A549 treated with AZD9567 at 1 μM for 4 hours (cell line): Measurements from ENCODE around the gene C19orf67. TPM values are rescaled to one million over a fixed set of nuclear protein-coding genes. Genes with fewer than 3 reads are reported as not detected.

ENCODE experiments used
- total RNA-seq: library from RNA; stranded (reverse); fragments of 200-300 nt; extraction: Qiagen RNA extraction; gene quantifications from 5 replicates; pipeline ENCODE4 v1.2.3, GENCODE V29; 2022; ENCODE audit not compliant: insufficient read depth

The C19orf67 gene
- not detected in 5 replicates for total RNA-seq

DNA sequence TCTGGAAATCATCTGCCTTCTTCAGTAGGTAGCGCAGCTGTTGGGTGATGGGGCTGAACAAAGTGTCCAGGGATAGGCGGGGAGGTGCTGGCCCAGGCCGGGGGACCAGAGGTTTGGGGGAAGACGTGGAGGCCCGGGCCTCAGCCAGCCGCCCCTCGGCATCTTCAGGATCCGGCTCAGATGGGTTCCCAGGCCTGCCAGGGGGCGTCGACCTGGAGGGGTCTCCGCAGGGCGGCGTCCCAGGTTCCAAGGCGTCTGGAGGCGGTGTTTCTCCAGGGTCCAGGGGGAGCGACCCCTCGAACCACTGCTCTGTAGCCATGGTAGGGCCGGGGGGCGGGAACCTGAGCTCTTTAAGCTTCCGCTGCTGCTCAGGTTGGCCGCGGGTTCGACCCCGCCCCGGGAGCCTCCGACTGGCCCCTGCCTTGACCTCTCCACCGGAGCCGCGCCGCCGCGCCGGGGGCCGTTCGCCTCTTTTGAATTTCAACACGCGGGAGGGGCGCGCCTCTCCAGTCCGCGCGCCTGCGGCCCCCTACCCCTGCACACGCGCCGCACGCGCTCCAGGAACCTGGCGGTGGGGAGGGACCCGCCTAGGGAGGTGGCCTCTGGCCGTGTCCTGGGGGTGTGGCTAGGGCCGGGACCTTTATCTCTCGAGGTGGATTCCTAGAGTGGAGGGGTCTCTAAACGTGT lies at the start of gene C19orf67:
Gene C19orf67, minus strand, starts transcription at position 475 of the 687 bp plus-strand sequence. Its CDS starts 156 bp downstream, at position 319.

DNA sequence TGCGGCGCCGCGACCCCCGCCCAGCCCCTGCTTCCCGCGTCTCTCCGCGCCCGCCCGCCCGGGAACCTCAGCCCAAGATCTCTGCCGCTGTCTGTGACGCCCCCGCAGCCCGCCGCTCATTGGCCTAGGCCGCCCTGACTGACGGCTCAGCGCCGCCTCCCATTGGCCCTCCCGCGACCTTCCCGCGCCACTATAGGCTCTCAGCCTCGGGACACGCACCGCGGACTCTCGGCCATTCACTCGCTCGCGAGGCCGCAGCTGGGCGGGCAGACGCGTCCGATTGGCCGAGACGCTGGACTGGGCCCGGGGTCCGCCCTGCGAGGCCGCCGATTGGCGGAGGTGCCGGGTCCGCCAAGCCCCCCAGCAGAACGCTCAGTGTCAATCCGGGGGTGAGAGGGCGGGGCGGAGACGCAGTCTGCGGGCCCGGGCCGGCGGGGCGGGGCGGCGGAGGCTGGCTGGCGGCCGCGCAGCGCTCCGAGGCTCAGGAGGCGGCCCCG lies 32.1 kb upstream of the C19orf67 start, which contains the start of gene PRKACA:
Gene PRKACA, minus strand, starts transcription at position 95 of the 497 bp plus-strand sequence. CDS start 215 bp downstream, outside the sequence.

DNA sequence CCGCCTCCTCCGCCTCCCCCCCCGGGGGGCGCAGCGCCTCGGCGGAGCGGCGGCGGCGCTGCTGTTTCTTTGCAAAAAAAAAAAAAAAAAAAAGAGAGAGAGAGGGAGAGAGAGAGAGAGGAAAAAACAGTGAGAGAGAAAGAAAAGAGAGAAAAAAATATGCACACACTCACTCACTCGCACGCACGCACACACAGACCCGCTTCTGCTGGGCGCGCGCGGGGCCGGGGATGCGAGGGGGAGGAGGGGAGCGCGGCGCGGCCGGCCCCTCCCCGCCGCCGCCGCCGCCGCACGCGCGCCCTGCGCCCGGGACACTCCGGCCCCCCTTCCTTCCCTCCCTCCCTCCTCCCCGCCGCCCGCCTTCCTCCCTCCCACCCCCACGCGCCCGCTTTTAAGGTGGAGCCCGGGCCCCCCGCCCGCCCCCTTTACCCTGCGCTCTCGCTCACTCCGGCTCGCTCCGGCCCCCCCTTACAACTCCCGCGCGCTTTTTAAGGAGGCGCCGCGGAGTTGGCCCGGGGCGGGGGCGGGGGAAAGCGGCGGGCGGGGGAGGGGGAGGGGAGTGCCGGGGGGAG lies 5.0 kb upstream of the C19orf67 start, which contains the start of gene SAMD1:
Gene SAMD1, minus strand, starts transcription at position 243 of the 572 bp plus-strand sequence.

DNA sequence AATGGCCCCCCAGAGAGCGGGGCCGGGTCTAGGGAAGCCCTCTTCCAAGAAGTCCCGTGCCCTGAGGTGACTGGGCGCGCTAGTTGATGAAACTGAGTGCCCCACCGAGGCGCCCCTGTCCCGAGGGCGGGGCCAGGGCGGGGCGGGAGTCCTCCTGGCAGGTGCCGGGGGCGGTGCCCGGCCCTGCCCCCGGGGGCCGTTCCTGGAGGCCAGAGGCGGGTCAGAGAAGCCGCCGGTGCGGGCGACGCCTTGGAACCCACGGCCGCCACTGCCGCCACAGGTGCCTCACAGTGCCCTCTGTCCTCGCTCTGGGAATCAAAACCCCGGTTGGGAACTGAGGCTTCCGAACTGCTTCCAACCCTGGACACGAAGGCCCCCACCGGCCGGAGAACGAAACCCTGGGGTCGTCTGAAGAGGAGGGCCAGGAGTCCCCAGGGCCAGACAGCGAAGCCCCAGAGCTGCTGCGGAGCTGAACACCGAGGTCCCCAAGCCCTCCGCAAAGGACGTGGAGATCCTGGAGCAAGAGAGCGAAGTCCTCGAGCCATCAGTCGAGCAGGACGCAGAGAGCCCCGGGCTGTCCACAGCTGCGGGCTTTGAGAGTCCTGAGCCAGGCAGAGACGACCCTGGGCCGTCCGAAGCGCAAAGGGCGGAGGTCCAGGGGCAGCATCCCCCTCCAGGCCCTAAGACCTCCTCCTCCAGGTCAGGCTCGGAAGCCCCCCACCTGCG lies 12.9 kb downstream of the C19orf67 start, which contains the start of gene MISP3:
Gene MISP3, plus strand, starts transcription at position 252 of the 726 bp plus-strand sequence. CDS start 524 bp downstream, outside the sequence.

DNA sequence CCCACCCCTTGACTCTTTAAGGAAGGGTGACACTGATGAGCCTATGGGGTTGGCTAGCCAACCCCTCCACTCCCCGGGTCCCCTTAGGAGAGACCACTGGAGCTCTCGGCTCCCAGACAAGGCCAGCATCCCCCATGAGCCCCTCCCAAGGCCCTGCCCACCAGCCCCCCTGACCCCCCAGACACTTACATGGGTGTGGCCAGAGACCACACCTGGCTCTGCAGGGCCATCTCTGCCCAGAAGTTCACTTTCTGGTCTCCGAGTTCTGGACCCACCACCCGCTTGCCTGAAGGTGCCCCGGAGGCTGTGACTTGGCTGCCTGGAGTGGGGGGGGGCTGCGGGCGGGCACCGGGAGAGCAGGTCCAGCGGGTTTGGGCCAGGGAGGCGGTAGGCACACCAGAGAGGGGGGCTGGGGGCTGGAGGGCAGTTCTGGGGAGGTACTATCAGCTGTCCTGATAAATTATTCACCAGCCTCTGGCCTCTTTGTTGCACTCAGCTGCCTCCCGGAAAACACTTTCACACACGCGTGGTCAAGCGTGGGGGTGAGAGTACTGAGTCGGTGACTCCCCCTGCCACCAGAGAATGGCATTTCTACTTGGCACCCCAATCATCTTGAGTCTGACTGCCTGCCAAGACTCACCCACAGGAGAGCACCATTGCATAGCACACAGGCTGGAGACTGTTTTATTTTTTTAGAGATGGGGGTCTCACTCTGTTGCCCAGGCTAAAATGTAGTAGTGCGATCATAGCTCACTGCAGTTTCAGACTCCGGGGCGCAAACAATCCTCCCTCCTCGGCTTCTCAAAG lies 23.6 kb downstream of the C19orf67 start, which contains the start of gene PALM3:
Gene PALM3, minus strand, starts transcription at position 326 of the 807 bp plus-strand sequence. Its CDS starts 96 bp downstream, at position 230.

DNA sequence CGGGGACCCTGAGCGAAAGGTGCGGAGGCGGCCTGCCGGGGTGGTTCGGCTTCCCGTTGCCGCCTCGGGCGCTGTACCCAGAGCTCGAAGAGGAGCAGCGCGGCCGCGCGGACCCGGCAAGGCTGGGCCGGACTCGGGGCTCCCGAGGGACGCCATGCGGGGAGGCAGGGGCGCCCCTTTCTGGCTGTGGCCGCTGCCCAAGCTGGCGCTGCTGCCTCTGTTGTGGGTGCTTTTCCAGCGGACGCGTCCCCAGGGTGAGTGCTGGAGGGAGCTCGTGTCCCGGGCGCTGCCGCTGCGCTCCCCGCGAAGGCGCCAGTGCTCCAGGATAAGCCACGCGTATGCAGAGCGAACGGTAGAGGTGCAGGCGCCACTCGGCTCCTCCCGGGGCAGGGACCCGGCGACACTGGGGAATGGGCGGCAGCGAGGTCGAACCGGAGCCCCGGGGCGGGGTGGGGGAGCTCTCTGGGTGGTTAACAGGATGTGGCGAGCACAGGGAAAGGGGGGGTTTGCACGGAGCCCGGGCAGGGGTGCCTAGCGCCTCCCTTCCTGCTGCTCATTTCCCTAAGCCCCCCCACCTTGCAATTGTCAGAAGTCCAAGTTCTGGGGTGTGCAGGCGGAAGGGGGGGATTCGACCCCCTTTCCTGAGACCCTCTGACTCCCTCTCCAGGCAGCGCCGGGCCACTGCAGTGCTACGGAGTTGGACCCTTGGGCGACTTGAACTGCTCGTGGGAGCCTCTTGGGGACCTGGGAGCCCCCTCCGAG lies 53.7 kb downstream of the C19orf67 start, which contains the start of gene IL27RA:
Gene IL27RA, plus strand, starts transcription at position 44 of the 762 bp plus-strand sequence. Its CDS starts 111 bp downstream, at position 155.

Other genes starting within 250 kb of the C19orf67 start
- 2.3 to 3.1 TPM (median 2.5 TPM) in 4 of 5 replicates, not detected in the other for gene NANOS3, start 208.6 kb downstream of the C19orf67 start, total RNA-seq
- 0.08 to 0.55 TPM (median 0.37 TPM) in 4 of 5 replicates, not detected in the other for gene BRME1, start 179.7 kb downstream of the C19orf67 start, total RNA-seq
- 8.2 to 10.9 TPM (median 9.5 TPM) in 5 replicates for gene CC2D1A, start 179.6 kb downstream of the C19orf67 start, total RNA-seq
- 1.1 to 4.3 TPM (median 1.5 TPM) in 5 replicates for gene PODNL1, start 147.4 kb downstream of the C19orf67 start, total RNA-seq
- gene DCAF15, start 133.3 kb downstream of the C19orf67 start, total RNA-seq: 14.7 to 22.8 TPM (median 21.9 TPM) in 5 replicates
- gene RFX1, start 79.5 kb downstream of the C19orf67 start, total RNA-seq: 2.5 to 5.8 TPM (median 5.0 TPM) in 5 replicates
- not detected in 5 replicates for gene RLN3, start 57.6 kb downstream of the C19orf67 start, total RNA-seq
- gene IL27RA, start 54.0 kb downstream of the C19orf67 start, total RNA-seq: 7.7 to 9.5 TPM (median 9.1 TPM) in 5 replicates
- gene PALM3, start 23.7 kb downstream of the C19orf67 start, total RNA-seq: 1.6 to 2.4 TPM (median 2.3 TPM) in 5 replicates
- 3.9 to 4.9 TPM (median 4.5 TPM) in 4 of 5 replicates, not detected in the other for gene MISP3, start 13.0 kb downstream of the C19orf67 start, total RNA-seq
- 28.7 to 39.0 TPM (median 35.6 TPM) in 5 replicates for gene SAMD1, start 5.0 kb upstream of the C19orf67 start, total RNA-seq
- gene PRKACA, start 32.0 kb upstream of the C19orf67 start, total RNA-seq: 30.4 to 51.2 TPM (median 33.2 TPM) in 5 replicates
- 24.6 to 35.1 TPM (median 34.0 TPM) in 5 replicates for gene ASF1B, start 50.8 kb upstream of the C19orf67 start, total RNA-seq
- 3.6 to 11.0 TPM (median 4.3 TPM) in 5 replicates for gene ADGRL1, start 120.4 kb upstream of the C19orf67 start, total RNA-seq